Measurements from ENCODE around the gene RPS8.
"Not testable (repeated sequence)": the region's sequence is repeated elsewhere in the genome, so short reads cannot be mapped to it uniquely, and the experiment has no call there.

The RPS8 gene

GRCh38 chr1:44820328-44821239 is 45.2 kb downstream of the RPS8 start:
- no peak for DNase-seq (ENCODE audit: low read depth)

- DNase-seq (ENCODE audit: low read depth): no peak
Observed at GRCh38 chr1:44821240-44821715, 45.9 kb downstream of the RPS8 start.

- DNase-seq (ENCODE audit: low read depth): no peak
Observed at GRCh38 chr1:44822131-44822701, 46.9 kb downstream of the RPS8 start.

GRCh38 chr1:44822981-44823451 is 47.7 kb downstream of the RPS8 start:
- no peak for DNase-seq (ENCODE audit: low read depth)

- DNase-seq (ENCODE audit: low read depth): not testable (repeated sequence)
Observed at GRCh38 chr1:44824392-44824791, 49.1 kb downstream of the RPS8 start.

GRCh38 chr1:44826375-44827196 is 51.2 kb downstream of the RPS8 start:
- no peak for DNase-seq (ENCODE audit: low read depth)

GRCh38 chr1:44827197-44828002 is 52.1 kb downstream of the RPS8 start:
- no peak for DNase-seq (ENCODE audit: low read depth)

- no peak for DNase-seq (ENCODE audit: low read depth)
Observed at GRCh38 chr1:44828003-44828651, 52.8 kb downstream of the RPS8 start.
